Epithelial cell of proximal tubule (primary cell): ENCODE data around the gene MME. TPM values are rescaled to one million over a fixed set of nuclear protein-coding genes. Genes with fewer than 3 reads are reported as not detected.

ENCODE experiments used
- DNase-seq: peaks from one replicate; pipeline ENCODE4 v3.0.0-alpha.2; 2011; ENCODE audit warnings: low read depth
- H3K4me3 ChIP-seq: 2 replicates; pipeline ENCODE4 v1.5.1; 2011; ENCODE audit warnings: low read depth, mild to moderate bottlenecking, low read length
- total RNA-seq: library from RNA; depleted of rRNA; stranded (reverse); fragments of >200 nt; gene quantifications from 2 replicates; pipeline ENCODE4 v1.2.3, GENCODE V29; 2015
- TF ChIP-seq, protein P1 (sequence below): conservative IDR thresholded peaks from 2 replicates; pipeline ENCODE4 v1.5.1; 2012; ENCODE audit warnings: low read depth, mild to moderate bottlenecking, low read length

The MME gene
- total RNA-seq, 1 donor from 2014 or later, result 61.6 TPM

DNA sequence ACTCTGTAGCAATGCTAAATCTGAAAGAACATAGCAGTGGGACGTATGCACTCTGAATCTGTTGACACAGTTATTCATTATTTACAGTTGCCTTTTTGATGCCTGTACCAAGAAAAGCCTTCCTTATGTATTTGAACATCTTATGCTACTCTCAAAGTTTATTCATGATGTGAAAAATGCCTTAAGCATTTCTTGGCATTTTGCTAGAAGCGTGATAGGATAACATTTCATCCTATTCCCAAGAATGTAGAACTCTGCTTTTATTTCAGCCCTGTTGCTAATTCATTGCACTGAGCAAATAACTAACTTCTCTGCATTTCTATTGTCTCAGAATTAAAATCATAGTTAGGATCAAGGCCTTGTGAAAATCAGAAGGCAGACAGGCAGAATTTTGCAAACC, 107.9 kb downstream of the MME start:
- H3K4me3 ChIP-seq, result no peak overlapping the region
- no peak for DNase-seq

GRCh38 chr3:155189478-155189877, 109.4 kb downstream of the MME start:
- DNase-seq, result no peak
- TF ChIP-seq, protein P1, sequence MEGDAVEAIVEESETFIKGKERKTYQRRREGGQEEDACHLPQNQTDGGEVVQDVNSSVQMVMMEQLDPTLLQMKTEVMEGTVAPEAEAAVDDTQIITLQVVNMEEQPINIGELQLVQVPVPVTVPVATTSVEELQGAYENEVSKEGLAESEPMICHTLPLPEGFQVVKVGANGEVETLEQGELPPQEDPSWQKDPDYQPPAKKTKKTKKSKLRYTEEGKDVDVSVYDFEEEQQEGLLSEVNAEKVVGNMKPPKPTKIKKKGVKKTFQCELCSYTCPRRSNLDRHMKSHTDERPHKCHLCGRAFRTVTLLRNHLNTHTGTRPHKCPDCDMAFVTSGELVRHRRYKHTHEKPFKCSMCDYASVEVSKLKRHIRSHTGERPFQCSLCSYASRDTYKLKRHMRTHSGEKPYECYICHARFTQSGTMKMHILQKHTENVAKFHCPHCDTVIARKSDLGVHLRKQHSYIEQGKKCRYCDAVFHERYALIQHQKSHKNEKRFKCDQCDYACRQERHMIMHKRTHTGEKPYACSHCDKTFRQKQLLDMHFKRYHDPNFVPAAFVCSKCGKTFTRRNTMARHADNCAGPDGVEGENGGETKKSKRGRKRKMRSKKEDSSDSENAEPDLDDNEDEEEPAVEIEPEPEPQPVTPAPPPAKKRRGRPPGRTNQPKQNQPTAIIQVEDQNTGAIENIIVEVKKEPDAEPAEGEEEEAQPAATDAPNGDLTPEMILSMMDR, result no peak
- H3K4me3 ChIP-seq, result no peak overlapping the region

More for the DNA sequence above, 107.9 kb downstream of the MME start:
- TF ChIP-seq, protein P1, result no peak

GRCh38 chr3:155190691-155191090, 110.6 kb downstream of the MME start:
- TF ChIP-seq, protein P1, result no peak
- no peak overlapping the region for H3K4me3 ChIP-seq
- DNase-seq, result no peak

- DNase-seq, result no peak
- H3K4me3 ChIP-seq, result no peak overlapping the region
- TF ChIP-seq, protein P1, result no peak
These were observed 113.0 kb downstream of the MME start for GRCh38 chr3:155192957-155193746.

- no peak for DNase-seq
- no peak overlapping the region for H3K4me3 ChIP-seq
- TF ChIP-seq, protein P1, result no peak
These were observed 113.7 kb downstream of the MME start for GRCh38 chr3:155193868-155194267.

DNA sequence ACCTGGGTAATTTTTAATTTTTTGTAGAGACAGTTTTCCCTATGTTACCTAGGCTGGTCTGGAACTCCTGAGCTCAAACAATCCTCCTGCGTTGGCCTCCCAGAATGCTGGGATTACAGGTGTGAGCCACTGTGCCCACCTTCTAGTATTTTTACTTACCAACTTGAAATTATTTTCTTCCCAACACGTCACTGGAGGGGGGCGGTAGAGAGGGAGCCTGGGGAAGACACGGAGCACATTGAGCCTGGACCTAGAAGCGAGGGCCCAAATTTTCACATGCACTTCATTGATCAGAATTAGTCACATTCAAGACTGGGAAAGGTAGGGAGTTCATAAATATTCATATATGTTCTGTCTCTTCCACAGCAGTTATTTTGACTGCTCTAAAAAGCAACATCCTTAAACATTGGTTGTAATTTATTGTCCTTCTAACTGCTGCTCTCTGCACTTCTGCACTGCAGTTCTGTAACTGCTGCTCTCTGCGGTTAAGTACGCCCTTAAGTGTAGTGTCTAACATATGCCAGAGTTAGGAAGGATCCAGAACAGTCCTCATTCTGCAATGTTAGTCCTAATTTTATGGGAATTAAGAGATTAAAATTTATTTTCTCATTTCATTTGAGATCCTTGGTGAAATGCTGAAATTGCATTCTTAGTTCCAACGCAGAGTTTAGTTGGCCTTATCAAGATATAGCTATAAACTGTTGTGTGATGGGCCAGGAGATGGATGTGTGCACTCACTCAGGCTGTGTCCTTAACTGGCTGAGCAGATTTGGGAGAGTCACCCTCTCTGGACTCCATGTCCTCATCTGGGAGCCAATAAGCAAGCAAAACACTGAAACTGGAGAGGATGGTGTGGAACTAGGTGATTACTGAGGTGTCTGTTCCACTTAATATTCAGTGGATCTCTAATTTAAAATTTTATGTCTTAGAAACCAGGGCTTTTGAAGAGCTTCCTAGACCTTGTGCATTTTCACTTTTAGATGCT, 115.1 kb downstream of the MME start:
- no peak for DNase-seq
- no peak overlapping the region for H3K4me3 ChIP-seq
- TF ChIP-seq, protein P1, result no peak
